Stimulated activated CD4-positive, alpha-beta T cell treated with anti-CD3 and anti-CD28 coated beads, Interleukin-12 subunit alpha, Interleukin-12 subunit beta, amount 100 ng/mL, for 4 hours (primary cell): Measurements from ENCODE around the gene COMMD9.

Experiments
- DNase-seq: peaks from one replicate; pipeline ENCODE4 v3.0.0-alpha.2; 2020

The COMMD9 gene

GRCh38 chr11:36251823-36252222 lies 37.4 kb downstream of the COMMD9 start:
- no peak for DNase-seq

- DNase-seq = no peak
Observed at GRCh38 chr11:36249246-36249645, 40.0 kb downstream of the COMMD9 start.

DNA sequence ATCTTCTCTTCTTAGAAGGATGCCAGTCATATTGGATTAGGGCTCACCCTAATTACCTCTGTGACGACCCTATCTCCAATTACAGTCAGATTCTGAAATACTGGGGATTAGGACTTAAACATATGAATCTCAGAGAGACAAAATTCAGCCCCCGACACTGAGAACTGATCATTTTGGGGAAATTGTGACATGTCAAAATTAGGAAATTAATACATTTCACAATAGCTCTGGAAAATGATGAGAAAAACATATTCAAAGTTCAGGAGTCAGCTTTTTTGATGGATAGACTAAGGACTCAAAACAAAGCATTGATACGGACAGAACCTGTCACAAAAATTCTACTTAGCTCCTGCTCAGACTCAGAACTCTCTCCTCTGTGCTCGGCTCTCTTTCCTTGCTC lies 40.8 kb downstream of the COMMD9 start:
- DNase-seq = no peak

DNA sequence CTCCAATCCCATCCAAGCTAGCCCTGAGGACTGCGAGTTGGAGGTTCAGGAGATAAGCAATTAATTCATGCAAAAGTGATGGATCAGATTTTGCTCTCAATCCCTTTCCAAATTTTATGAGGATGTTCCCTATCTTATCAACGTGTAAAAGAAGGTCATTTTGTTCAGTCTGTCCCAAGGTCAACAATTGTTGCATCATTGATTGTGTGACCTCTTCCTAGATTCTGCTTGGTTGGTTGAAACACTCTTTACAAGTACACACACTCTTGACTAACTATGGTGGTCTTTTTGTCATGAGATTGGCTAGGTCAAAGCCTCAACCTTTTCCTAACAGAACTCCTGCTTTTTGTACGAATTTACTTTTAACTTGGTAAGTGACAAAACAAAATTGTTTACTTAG lies 41.7 kb downstream of the COMMD9 start:
- no peak for DNase-seq

DNA sequence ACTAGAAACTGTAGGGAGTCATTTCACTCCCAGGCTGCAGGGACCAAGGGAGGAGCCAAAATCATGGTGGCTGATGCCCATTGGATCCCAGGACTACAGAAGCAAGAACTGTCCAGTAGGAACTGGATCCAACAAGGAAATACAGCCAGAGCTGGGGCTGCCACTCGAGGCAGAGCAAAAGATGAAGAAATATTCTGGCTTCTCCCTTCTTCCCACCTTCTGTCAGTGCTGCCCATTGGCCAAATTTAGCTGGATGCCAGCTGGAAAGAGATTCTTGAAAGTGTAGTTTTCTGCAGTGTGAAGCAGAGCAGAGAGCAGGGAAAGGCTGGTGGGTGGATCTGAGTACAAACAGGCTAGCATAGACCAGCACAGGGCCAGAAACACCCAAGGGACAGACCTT lies 45.6 kb downstream of the COMMD9 start:
- DNase-seq = no peak

DNA sequence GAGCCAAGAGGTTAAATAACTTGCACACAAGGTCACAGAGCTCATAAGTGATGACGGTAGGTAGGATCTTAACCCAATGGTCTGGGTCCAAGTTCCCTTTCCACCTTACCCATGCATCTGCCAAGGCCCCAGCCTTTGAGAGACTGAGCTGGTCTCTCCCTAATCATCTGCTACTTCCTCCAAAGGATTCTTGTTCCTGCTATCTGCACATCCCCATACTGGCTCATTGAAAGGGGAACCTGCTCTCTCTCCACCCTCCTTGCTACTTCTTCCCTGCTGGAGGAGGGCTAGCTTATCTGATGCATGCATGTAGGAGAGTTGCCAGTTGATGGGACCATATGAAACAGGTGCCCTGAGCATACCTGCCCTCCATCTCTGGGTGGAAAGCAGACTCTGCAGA lies 47.7 kb downstream of the COMMD9 start:
- no peak for DNase-seq

DNA sequence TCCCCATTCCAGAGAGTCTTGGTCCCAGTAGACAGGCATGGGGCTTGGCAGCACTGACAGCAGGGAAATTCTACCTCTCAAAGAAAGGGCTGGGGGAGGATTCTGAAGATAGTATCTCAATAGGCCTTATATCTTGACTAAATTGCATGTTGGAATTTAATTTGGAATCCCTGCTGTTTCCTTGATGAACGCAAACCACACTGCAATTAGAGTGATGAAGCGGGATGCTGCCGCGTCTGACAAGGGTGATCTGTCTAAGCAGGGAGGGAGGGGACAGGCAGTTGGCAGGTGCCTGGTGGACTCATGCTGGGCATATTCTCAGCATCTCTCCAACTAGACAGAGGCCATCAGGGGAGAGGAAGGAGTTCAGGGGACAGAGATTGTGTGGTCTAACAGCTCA lies 48.4 kb downstream of the COMMD9 start:
- DNase-seq = no peak

DNA sequence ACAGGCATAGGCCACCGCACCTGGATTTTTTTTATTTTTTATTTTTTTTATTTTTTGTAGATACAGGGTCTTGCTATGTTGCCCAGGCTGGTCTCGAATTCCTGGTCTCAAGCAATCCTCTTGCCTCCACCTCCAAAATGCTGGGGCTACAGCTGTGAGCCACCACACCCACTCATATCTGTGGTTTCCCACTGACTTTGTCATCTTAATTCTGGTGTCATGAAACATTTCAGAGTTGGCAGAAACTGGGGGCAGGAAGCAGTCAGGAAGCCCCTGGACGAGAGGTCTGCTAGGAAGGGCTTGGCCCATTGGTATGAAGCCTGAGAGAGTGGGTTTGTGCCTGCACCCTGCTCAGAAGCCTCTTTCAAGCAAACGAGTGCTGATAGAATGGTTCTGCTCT lies 49.1 kb downstream of the COMMD9 start:
- no peak for DNase-seq

DNA sequence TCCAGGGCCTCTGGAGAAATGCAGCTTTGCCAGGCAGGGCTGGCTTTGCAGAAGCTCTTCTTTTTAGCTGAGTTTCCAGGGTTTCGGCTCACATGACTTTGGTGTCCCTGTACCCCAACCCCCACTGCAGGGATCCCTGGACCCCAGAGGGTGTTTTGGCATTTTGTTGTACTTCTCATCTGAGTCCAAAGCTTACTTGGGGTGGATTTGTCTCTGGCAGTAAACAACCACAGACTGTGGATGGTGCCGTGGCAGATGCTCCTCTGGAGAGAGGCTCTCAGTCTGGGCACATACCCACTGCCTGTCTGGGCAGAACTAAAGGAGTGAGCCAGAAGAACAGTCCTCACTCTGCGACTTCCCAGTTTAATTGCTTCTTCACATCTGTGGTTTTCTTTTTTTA lies 49.6 kb downstream of the COMMD9 start:
- no peak for DNase-seq

DNA sequence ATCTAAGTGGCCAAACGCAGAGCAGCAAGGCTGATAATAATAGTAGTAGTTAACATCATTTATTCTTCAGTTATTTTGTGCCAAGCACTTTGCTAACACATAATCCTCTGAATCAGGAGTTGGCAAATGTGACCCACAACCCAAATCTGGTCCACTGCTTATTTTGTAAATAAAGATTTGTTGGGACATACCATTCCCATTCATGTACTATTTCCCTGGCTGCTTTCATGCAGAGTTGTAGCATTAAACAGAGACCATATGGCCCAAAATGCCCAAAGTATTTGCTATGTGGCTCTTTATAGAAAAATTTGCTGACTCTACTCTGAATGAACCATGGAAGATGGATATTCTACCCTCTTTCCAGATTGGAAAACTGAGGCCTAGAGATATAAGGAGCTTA lies 50.3 kb downstream of the COMMD9 start:
- no peak for DNase-seq

- no peak for DNase-seq
Observed at GRCh38 chr11:36238036-36238631, 51.1 kb downstream of the COMMD9 start.

DNA sequence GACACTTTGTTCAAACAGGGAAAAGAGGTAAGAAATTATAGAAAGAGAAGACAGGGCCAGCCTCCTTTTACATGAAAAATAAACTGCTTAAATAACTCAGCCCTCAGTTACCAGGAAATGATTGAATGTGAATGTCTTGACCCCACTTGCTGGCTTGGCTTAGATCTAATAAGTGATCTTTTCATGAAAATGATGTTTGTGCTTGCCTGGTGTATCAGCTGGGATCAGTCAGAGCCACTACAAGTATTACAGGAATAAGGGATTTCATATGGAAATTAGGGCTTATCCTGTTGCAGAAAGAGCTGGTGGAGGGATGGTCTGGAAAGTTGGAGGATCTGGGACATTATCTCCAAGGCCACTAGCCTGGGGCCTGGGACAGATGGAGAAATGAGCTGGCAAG lies 51.8 kb downstream of the COMMD9 start:
- no peak for DNase-seq

GRCh38 chr11:36235750-36236149 lies 53.5 kb downstream of the COMMD9 start:
- DNase-seq = no peak

DNA sequence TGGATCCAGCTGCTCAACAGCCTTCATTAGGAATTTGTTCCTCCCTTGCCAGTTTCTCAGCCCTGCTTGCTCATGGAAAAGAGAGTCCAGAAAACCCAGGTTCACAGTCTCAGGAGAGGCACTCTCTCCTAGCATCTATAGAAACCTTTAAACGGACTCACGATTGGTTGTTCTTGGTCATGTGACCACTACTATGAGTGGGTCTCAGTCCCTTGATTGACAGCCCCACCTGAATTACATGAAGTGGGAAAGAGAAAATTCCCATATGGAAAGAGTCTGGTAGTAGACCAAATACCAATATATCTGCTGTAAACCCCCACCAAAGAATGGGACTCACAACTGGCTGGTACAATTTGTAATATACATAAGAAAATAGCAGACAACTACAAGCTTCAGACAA lies 54.4 kb downstream of the COMMD9 start:
- DNase-seq = no peak

DNA sequence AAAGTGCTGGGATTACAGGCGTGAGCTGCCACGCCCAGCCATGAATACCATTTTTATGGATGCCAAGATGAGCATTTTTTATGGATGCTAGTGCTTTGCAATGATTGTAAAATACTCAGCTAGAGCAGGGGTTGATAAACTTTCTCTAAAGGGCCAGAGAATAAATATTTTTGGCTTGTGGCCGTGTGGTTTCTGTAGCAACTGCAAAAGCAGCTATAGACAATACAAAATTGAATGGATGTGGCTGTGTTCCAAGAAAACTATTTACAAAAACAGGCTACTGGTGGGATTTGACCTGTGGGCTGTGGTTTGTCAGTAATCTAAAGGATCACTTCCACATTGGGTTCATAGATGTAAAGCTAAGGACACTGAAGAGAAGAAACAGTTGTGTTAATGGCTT lies 56.0 kb downstream of the COMMD9 start:
- no peak for DNase-seq

DNA sequence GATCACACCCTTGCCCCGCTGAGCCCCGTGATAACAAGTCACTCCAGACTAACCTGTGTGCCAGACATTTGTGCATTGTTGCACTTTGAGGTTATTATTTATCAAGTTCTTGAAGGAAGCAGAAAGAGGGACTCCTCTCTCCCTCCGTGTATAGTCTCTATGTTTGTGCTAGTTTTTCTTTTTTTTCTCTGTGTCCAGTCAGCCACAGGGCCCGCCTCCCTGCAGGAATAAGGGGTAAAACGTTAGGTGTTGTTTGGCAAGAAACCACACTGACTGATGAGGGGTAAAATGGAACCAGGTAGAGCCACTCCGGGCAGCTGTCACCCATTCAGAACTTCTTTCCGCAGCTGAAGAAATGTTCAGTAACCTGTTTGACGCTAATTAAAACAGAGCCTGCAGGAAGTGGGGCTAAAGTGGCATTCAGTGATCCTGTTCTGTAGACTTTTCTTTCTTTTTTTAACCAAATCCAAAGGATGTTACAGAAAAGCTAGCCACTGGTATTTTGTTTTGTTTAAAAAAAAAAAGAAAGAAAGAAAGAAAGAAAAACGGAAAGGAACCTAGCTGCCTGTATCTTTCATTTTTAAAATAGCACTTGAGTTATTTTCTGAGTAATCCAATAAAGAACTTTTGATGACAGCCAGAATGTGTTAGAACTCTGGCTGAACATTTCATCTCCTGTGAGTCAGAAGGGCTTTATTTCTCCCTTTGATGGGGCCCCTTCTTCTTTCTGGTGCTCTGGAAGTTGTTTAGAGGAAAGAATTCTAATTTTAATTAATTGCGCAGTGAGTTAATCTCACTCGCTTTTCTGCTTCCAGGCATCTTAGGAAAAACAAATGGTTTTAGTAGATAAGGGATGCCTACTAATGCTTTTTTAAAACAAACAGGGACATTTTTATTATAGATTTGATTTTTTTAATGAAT lies 58.2 kb downstream of the COMMD9 start:
- no peak for DNase-seq

DNA sequence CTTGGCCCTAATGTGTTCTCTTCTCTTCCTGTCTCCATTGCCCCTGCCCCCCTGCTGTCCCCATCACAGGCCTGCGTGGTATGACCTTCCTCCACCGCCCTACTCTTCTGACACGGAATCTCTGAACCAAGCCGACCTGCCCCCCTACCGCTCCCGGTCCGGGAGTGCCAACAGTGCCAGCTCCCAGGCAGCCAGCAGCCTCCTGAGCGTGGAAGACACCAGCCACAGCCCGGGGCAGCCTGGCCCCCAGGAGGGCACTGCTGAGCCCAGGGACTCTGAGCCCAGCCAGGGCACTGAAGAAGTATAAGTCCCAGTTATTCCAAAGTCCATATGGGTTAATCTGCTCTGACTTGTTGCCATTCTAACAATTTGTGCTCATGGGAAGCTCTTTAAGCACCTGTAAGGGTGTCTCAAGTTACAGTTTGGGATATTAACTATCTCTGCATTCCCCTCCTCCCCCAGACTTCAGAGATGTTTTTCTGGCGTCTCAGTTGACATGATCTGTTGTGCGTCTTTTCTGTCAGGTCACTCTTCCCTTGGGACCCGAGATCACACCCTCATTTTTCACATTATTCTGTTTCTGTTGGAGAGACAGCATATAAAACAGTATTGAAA lies 60.0 kb downstream of the COMMD9 start:
- DNase-seq = no peak

DNA sequence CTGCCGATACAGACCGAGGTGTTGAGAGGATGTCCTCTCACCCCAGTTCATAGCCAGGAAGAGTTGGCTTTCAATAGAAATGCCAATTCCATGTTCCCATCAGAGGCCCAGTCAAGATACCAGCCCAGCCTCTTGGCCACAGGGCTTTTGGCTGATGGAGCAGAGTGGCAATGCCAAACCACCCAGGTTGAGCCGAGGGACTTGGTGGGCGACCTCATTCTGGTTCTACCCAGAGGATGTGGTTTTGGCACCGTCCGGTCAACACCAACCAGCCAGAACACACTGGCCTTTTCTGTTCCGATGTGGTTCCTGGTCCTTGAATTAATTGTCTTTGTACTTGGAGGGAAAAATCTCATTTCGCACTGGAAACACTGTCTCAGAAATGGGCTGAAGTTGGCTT lies 60.5 kb downstream of the COMMD9 start:
- no peak for DNase-seq

DNA sequence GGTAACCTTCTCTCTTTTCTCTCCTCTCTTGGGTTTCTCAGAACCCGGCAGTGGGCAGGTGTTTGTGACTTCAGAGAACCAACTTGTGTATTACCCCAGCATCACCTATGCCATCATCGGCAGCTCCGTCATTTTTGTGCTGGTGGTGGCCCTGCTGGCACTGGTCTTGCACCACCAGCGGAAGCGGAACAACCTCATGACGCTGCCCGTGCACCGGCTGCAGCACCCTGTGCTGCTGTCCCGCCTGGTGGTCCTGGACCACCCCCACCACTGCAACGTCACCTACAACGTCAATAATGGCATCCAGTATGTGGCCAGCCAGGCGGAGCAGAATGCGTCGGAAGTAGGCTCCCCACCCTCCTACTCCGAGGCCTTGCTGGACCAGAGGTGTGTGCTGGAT lies 62.2 kb downstream of the COMMD9 start:
- DNase-seq = no peak

GRCh38 chr11:36224209-36224882 lies 64.9 kb downstream of the COMMD9 start:
- no peak for DNase-seq

- DNase-seq = no peak
Observed at GRCh38 chr11:36222831-36223635, 66.2 kb downstream of the COMMD9 start.
